NCI-H774 (cell line): ENCODE measurements around the gene SLC10A7.

Experiments
- DNase-seq: peaks from one replicate; lab custom pipeline; 2025; lab: John Stamatoyannopoulos, UW

SLC10A7 gene

DNA sequence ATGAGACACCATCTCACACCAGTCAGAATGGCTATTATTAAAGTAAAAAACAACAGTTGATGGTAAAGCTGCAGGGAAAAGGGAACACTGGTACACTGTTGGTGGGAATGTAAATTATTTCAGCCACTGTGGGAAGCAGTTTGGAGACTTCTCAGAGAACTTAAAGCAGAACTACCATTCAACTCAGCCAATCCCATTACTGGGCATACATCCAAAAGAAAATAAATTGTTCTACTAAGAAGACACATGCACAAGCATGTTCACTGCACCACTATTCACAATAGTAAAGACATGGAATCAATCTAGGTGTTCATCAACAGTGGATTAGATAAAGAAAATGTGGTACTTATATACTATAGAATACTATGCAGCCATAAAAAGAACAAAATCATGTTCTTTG is 172.4 kb downstream of the SLC10A7 start:
- no peak for DNase-seq

- no peak for DNase-seq
Observed at GRCh38 chr4:146347822-146348221, 173.9 kb downstream of the SLC10A7 start.

DNA sequence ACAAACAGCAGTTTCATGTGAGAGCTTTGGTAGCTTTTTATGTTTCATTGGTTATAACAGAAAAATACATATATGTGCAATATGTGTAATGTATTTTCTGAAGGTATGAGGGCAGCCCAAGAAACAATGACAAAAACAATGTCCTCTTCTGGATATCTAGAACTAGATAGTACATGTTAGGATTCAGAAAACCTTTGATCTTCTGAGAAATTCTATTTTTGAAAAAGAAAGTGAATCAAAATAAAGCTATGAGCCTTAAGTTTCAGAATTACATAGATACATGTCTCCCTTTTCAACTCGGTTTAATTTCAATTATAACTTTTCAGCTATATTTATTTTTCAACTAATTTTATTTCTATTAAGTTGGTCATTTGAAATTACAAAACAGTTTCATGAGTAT is 175.5 kb downstream of the SLC10A7 start:
- DNase-seq: no peak

DNA sequence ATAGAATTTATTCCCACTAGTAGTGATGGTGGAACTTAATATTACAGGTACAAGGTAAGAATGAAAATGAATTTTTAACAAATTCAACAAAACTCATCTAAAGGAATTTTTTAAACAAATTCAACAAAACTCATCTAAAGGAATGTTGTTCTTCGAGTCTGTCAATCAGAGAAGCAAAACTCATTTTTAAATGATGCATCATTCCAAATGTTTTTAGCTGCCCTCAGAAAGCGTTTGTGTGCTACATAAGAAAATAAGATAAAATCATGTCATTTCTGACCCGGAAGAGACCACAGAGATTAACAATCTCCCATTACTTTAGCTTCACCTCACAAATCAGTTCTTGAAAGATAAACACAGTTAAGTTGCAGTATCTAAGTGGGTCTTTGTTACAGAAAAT is 178.0 kb downstream of the SLC10A7 start:
- DNase-seq: no peak

DNA sequence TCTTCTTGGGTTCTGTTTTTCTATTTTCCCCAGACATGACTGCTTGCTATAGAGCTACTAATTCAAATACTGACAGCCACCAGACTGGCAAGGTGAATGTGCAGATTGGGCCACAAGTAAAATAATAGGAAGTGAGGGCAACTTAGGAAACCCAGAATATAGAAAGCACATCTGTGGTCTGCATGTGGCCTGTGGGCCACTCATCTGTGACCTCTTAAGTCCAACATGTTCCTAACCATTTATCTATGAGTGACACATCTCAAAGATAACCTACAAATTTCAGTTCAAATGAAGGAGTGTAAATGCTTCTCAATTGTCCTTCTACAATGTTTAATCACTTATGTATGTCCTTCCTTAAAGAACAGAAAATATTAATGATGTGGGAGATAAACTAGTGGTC is 178.5 kb downstream of the SLC10A7 start:
- DNase-seq: no peak

- DNase-seq: no peak
Observed at GRCh38 chr4:146342600-146343192, 179.0 kb downstream of the SLC10A7 start.

- DNase-seq: no peak
Observed at GRCh38 chr4:146340798-146341197, 180.9 kb downstream of the SLC10A7 start.

DNA sequence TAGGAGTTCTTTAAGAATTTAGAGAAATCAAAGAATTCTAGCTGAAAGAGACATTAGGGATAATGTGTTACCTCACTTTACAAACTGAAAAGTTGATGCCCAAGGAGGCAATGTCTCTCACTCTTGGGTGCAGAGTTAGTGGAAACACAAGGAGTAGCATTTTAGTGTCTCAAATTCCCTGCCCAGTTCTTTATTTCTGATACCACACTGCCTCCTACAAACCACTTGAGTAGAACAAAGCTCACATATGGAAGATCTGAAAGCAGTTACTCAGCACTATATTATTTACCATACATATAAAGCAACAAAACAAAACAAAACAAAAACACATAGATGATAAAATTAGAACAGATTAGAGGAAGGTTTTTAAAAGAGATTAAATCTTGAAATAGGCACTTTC is 183.2 kb downstream of the SLC10A7 start:
- DNase-seq: no peak

GRCh38 chr4:146336410-146336807 is 185.3 kb downstream of the SLC10A7 start:
- DNase-seq: no peak

GRCh38 chr4:146335763-146336409 is 185.9 kb downstream of the SLC10A7 start:
- DNase-seq: no peak

- no peak for DNase-seq
Observed at GRCh38 chr4:146334862-146335449, 186.8 kb downstream of the SLC10A7 start.

DNA sequence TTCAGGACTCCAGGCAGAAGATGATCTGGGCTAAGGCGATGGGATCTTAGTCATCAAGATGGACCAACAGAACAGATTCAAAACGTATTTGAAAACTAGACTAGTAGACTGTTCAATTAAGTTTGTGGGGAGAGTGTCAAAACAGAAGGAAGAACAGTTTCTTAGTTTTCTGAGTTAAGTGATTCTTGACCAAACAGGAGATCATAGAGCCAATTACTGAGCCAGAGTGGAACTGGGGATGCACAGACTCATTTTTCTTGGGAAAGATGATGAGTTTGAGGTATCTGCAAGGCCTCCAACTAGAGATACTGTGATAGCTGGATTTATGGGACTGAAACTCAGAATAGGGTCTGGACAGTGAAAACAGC is 187.9 kb downstream of the SLC10A7 start:
- DNase-seq: no peak

- no peak for DNase-seq
Observed at GRCh38 chr4:146333187-146333894, 188.4 kb downstream of the SLC10A7 start.

- DNase-seq: no peak
Observed at GRCh38 chr4:146330392-146330791, 191.3 kb downstream of the SLC10A7 start.

DNA sequence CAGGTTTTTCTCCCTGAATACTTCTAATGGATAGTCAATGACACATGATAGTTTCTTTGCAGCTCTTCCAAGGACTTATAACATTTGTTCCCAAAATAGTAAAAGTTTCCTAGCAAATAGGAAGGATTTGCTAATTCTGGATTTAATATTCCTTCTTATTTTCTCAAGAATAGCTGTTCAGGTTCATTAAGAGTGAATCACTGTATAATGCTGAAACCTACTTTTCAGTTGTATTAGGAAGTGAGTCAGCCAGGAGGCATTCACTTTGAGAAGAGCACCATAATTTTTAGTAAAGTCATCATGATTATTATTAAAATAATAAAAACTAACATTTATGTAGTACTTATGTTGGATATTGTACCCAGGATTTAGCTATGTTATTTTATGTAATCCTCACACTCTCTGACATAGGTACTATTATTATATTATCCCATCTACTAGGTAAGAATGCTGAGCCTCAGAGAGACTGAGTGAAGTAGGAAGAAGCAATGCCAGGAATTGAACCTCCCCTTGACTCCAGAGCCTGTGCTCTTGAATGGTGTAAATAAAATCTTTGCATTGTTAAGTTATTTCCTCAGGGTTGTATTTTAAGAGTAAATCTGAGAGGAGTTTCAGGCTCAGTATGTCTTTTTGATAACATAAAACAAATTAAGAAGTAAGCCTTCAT is 192.6 kb downstream of the SLC10A7 start:
- no peak for DNase-seq

DNA sequence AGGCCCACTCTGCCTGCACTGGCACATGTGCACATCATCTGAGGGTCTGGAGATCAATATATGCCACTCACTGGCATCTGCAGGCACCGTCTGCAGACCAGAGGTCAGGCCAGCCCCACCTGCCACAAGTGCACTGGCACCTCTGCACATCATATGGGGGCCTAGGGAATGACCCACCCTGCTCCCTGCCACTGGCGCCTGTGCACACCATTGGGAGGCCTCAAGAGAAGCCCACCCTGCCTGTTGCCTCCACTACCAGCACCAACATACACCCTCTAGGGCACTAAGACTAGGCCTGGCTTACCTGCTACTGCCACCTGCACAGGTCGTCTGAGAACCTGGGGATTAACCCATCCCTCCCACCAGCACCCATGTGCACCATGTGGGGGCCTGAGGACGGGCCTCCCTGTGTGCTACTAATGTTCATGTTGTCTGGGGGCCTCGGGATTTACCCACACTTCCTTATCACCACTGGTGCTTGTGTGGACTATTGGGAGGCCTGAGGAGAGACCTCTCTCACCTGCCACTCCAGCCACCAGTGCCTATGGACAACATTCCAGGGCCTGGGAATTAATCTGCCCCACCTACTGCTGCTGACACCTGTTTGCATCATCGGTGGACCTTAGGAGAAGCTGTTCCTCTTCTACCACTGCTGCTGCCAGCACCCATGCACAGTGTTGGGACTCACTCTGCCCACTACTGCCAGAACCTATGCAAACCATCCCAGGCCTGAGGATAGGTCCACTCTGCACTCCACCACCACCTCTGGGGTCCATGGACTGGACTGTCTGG is 193.7 kb downstream of the SLC10A7 start:
- DNase-seq: no peak

DNA sequence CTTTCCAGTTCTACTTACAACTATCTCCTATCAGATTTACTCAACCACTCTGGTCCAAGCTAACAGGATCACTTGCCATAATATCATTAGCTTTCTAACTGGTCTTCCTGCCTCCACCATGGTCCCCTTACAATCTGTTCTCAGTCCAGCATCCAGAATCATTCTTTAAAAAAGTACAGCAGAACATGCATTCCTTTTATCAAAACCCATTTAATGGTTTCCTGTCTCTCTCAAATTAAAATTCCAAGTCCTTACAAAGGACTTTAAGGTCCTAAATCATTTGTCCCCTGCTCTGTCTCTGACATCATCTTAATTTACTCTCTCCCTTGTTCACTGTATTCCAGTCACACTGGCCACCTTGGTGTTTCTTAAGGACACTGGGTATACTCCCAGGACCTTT is 202.8 kb downstream of the SLC10A7 start:
- no peak for DNase-seq

GRCh38 chr4:146317783-146318182 is 204.0 kb downstream of the SLC10A7 start:
- no peak for DNase-seq

- no peak for DNase-seq
Observed at GRCh38 chr4:146315184-146315583, 206.6 kb downstream of the SLC10A7 start.

GRCh38 chr4:146311238-146311970 is 210.3 kb downstream of the SLC10A7 start:
- DNase-seq: no peak
